ENCODE results near the gene PANX2. TPM values are rescaled to one million over a fixed set of nuclear protein-coding genes. Genes with fewer than 3 reads are reported as not detected.

PANX2 gene
- total and polyA plus RNA-seq, 9 of the 15 experiments (the other 6 are each of a cell fraction or from before 2014, with no cell fraction given): 0.01 to 3.9 (median 0.67) TPM; not detected in 1

DNA sequence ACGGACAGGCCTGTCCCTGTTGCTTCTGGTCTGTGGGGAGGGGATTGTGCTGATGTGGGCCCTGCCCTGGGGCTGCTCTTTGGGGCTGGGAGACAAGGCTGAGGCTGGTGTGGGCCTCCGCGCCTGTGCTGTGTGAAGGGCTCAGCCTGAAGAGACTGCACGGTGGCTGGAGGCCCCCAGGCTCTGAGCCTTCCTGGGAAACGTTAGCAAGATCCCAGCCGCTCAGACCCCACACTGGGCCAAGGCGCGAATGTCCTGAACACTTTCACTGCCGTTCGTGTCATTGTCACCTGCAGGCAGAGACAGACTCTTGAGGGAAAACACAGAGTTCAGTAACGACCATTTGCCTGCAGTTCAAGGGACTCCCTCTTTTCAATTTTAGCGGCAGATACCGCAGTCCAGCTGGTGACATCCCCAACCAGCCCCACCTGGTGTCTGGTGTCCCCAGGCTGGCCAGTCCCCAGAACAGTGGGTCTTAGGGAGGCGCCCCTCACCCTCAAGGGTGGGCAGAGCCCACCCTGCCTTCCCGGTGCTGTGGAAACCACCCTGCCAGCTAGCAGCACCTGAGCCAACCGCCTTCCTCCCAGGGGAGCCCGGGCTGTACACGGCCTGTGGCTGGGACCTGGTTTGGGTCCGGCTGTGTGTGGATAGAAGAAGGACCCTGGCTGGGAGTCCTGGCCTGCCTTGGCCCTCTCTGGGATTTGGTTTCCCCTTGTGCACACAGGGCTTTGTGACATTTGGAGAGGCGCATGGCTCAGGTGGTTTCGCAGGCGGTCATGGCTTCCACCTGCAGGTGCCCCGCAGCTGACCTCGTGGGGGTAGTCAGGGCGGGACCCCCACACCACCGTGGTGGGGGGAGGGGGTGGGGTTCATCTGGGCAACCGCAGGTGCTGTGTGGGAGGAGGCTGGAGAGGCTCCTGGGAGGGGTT is 5.7 kb downstream of the PANX2 start:
- Histone ChIP-seq H3K27ac (ENCODE audit: extremely low read depth, low read depth, low read length) (no peak overlapping the region), H3K36me3 (ENCODE audit: control insufficient read depth, insufficient read depth, low read length) (no peaks in the 10 kb centered on the region), H3K9me1 (ENCODE audit: control insufficient read depth, insufficient read depth, low read length) (no peaks in the 10 kb centered on the region), H3K9ac (ENCODE audit: insufficient read depth in 1 of 2, low read depth in 2 of 2, low read length in 2 of 2) (peak overlapping the region in 1 of 2 experiments; percentile 17; a peak in 1 of 4 replicates), H3K4me2 (ENCODE audit: insufficient read depth, low read length) (no peak overlapping the region), H3K79me2 (ENCODE audit: control insufficient read depth, insufficient read depth, low read length) (no peaks in the 10 kb centered on the region), H3K4me3 (no peak overlapping the region), H3K27me3 (ENCODE audit: control insufficient read depth in 2 of 2, insufficient read depth in 2 of 2, low read length in 2 of 2) (no peaks in the 10 kb centered on the region), H3K9me3 (replicated peaks; ENCODE audit: control insufficient read depth, insufficient read depth, low read depth, low read length) (no peaks in the 10 kb centered on the region), H4K20me1 (replicated peaks; ENCODE audit: control insufficient read depth, insufficient read depth, low read length) (no peaks in the 10 kb centered on the region), H2AFZ (ENCODE audit: low read depth, low read length) (no peak overlapping the region), H3K4me1 (replicated peaks in 1 of 2; ENCODE audit: control insufficient read depth in 2 of 2, insufficient read depth in 2 of 2, low read length in 2 of 2) (peaks cover under 1 to 63% of the 10 kb centered on the region in 2 experiments; a peak in 2 of 5 replicates)
- ChIA-PET CTCF (ENCODE audit: low intra/inter-chr PET ratio) (no interaction called here), POLR2A (interaction anchor here (0.5 to 0.6 kb wide), 2 partner anchors 33 to 175 kb away, joined by 4 read pairs; no protein-coding TSS in a partner anchor)
- DNase-seq (ENCODE audit: extremely low read depth in 1 of 4, low spot score in 3 of 4): no peak
- in situ Hi-C loops (cut with MboI): no loop called here
- TF ChIP-seq MCM2 (IDR thresholded peaks at IDR 0.05; ENCODE audit: low read depth) (no peak), HNRNPL (IDR thresholded peaks at IDR 0.05; ENCODE audit: low read depth, low read length) (no peak), ARID1B (IDR thresholded peaks at IDR 0.05) (no peak), GATAD2A (IDR thresholded peaks at IDR 0.05) (no peak), ZNF764 (CRISPR knock-in tag; IDR thresholded peaks at IDR 0.05; ENCODE audit: low read depth) (no peak), RBM39 (optimal IDR thresholded peaks at IDR 0.05; ENCODE audit: low read depth, low read length) (no peak)
- TF ChIP-seq, protein P1, sequence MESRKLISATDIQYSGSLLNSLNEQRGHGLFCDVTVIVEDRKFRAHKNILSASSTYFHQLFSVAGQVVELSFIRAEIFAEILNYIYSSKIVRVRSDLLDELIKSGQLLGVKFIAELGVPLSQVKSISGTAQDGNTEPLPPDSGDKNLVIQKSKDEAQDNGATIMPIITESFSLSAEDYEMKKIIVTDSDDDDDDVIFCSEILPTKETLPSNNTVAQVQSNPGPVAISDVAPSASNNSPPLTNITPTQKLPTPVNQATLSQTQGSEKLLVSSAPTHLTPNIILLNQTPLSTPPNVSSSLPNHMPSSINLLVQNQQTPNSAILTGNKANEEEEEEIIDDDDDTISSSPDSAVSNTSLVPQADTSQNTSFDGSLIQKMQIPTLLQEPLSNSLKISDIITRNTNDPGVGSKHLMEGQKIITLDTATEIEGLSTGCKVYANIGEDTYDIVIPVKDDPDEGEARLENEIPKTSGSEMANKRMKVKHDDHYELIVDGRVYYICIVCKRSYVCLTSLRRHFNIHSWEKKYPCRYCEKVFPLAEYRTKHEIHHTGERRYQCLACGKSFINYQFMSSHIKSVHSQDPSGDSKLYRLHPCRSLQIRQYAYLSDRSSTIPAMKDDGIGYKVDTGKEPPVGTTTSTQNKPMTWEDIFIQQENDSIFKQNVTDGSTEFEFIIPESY (CRISPR knock-in tag; IDR thresholded peaks at IDR 0.05): peak; percentile 68
- TF ChIP-seq, protein P2, sequence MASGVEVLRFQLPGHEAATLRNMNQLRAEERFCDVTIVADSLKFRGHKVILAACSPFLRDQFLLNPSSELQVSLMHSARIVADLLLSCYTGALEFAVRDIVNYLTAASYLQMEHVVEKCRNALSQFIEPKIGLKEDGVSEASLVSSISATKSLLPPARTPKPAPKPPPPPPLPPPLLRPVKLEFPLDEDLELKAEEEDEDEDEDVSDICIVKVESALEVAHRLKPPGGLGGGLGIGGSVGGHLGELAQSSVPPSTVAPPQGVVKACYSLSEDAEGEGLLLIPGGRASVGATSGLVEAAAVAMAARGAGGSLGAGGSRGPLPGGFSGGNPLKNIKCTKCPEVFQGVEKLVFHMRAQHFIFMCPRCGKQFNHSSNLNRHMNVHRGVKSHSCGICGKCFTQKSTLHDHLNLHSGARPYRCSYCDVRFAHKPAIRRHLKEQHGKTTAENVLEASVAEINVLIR (CRISPR knock-in tag; IDR thresholded peaks at IDR 0.05): no peak
- no peak for ATAC-seq
- no TSS peak for BruUV-seq (replicated peaks)
- no peak for FAIRE-seq
- intact Hi-C loops (cut with micrococcal nuclease): no loop called here
- WGBS (ENCODE audit: insufficient coverage, low coverage, missing lambda C conversion rate): 64% methylated on average over 14 of the region's 27 CpGs
